ENCODE results near the gene FLOT1.
A peak's percentile ranks its signal among the peaks of the same experiment; 100 is the strongest.

FLOT1 gene

GRCh38 chr6:30720738-30721197, 21.7 kb downstream of the FLOT1 start:
- peak overlapping the region; percentile 87 for H3K4me3 ChIP-seq (ENCODE audit: low read depth, low read length)
- no peaks in the 10 kb centered on the region for H3K9me3 ChIP-seq (ENCODE audit: control insufficient read depth, insufficient read depth, low read depth, low read length)
- peaks cover 15 to 44% of the 10 kb centered on the region in 2 experiments for H3K36me3 ChIP-seq (ENCODE audit: control insufficient read depth in 2 of 2, insufficient read depth in 1 of 2, low read length in 2 of 2)
- peak overlapping the region; percentile 93 for H3K27ac ChIP-seq (ENCODE audit: extremely low read depth, low read depth, low read length)
- peaks cover 6% of the 10 kb centered on the region for H3K4me1 ChIP-seq (ENCODE audit: control insufficient read depth, insufficient read depth, low read length)
- ChIA-PET POLR2A (interaction anchor here (0.6 to 10.1 kb wide), 25 partner anchors 8 to 337 kb away, joined by 3 to 235 read pairs (median 4); partner anchors contain the start of genes DHX16, GNL1, GTF2H4 and IER3), CTCF (interaction anchor here (0.6 to 18.7 kb wide), 8 partner anchors 10 to 673 kb away, joined by 4 to 692 read pairs (median 14); partner anchors contain the start of genes DHX16 and NRM)
- no peak for TF ChIP-seq ZNF560 (tag by site-specific recombination; IDR thresholded peaks at IDR 0.05; ENCODE audit: borderline replicate concordance)
- TF ChIP-seq ZNF362 (tag by site-specific recombination; IDR thresholded peaks at IDR 0.05) = no peak
- no peak for TF ChIP-seq HOXD13 (CRISPR knock-in tag; IDR thresholded peaks at IDR 0.05; ENCODE audit: borderline replicate concordance)
- TF ChIP-seq ZBTB48 (tag by site-specific recombination; IDR thresholded peaks at IDR 0.05) = peak; percentile 62; the same call in 1 of the 2 replicates
- no peak for TF ChIP-seq ZSCAN23 (tag by site-specific recombination; IDR thresholded peaks at IDR 0.05)
- TF ChIP-seq PRDM6 (tag by site-specific recombination; IDR thresholded peaks at IDR 0.05) = no peak
- TF ChIP-seq ZNF629 (tag by site-specific recombination; IDR thresholded peaks at IDR 0.05) = no peak
- no peak for TF ChIP-seq ZNF488 (tag by site-specific recombination; IDR thresholded peaks at IDR 0.05)
- TF ChIP-seq ZNF426 (tag by site-specific recombination; IDR thresholded peaks at IDR 0.05) = 0 out of 2 replicates have a peak, but pooled peaks have one; percentile 3
- TF ChIP-seq PRDM1 (tag by site-specific recombination; IDR thresholded peaks at IDR 0.05) = no peak
- no peak for TF ChIP-seq ZNF354C (tag by site-specific recombination; IDR thresholded peaks at IDR 0.05; ENCODE audit: borderline replicate concordance, low read depth)
- TF ChIP-seq ZNF837 (tag by site-specific recombination; IDR thresholded peaks at IDR 0.05) = no peak
- TF ChIP-seq, protein P1, sequence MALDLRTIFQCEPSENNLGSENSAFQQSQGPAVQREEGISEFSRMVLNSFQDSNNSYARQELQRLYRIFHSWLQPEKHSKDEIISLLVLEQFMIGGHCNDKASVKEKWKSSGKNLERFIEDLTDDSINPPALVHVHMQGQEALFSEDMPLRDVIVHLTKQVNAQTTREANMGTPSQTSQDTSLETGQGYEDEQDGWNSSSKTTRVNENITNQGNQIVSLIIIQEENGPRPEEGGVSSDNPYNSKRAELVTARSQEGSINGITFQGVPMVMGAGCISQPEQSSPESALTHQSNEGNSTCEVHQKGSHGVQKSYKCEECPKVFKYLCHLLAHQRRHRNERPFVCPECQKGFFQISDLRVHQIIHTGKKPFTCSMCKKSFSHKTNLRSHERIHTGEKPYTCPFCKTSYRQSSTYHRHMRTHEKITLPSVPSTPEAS (tag by site-specific recombination; IDR thresholded peaks at IDR 0.05) = no peak
- TF ChIP-seq ZNF311 (tag by site-specific recombination; IDR thresholded peaks at IDR 0.05; ENCODE audit: borderline replicate concordance) = no peak
- no peak for TF ChIP-seq ZNF423 (tag by site-specific recombination; IDR thresholded peaks at IDR 0.05)
- no peak for TF ChIP-seq ZNF433 (tag by site-specific recombination; IDR thresholded peaks at IDR 0.05; ENCODE audit: low read depth)
- TF ChIP-seq ZNF398 (tag by site-specific recombination; IDR thresholded peaks at IDR 0.05) = 0 out of 2 replicates have a peak, but pooled peaks have one; percentile 22
- TF ChIP-seq, protein P2, sequence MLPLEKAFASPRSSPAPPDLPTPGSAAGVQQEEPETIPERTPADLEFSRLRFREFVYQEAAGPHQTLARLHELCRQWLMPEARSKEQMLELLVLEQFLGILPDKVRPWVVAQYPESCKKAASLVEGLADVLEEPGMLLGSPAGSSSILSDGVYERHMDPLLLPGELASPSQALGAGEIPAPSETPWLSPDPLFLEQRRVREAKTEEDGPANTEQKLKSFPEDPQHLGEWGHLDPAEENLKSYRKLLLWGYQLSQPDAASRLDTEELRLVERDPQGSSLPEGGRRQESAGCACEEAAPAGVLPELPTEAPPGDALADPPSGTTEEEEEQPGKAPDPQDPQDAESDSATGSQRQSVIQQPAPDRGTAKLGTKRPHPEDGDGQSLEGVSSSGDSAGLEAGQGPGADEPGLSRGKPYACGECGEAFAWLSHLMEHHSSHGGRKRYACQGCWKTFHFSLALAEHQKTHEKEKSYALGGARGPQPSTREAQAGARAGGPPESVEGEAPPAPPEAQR (tag by site-specific recombination; IDR thresholded peaks at IDR 0.05) = no peak
- TF ChIP-seq SALL2 (tag by site-specific recombination; IDR thresholded peaks at IDR 0.05; ENCODE audit: borderline replicate concordance) = no peak
- no peak for TF ChIP-seq ZBTB1 (tag by site-specific recombination; IDR thresholded peaks at IDR 0.05)
- no peak for TF ChIP-seq ZNF37A (tag by site-specific recombination; IDR thresholded peaks at IDR 0.05)
- TF ChIP-seq KLF1 (tag by site-specific recombination; IDR thresholded peaks at IDR 0.05) = peak; percentile 65
- no peak for TF ChIP-seq ZFP41 (tag by site-specific recombination; IDR thresholded peaks at IDR 0.05; ENCODE audit: borderline replicate concordance)
- TF ChIP-seq ZNF664 (tag by site-specific recombination; IDR thresholded peaks at IDR 0.05) = no peak
- no peak for TF ChIP-seq ZBTB26 (tag by site-specific recombination; optimal IDR thresholded peaks at IDR 0.05)
- TF ChIP-seq ZNF76 (tag by site-specific recombination; IDR thresholded peaks at IDR 0.05; ENCODE audit: borderline replicate concordance, low read depth) = no peak
